Neutrophil (primary cell): ENCODE results near the gene UVSSA.

Source experiments
- H3K27ac ChIP-seq: fragments of 200-600 bp; sonication (generic); 2 replicates; pipeline ENCODE4 v1.5.1; 2016; ENCODE audit warnings: mild to moderate bottlenecking, moderate library complexity
- H3K27me3 ChIP-seq: fragments of 200-600 bp; sonication (generic); 2 replicates; pipeline ENCODE4 v1.6.0; 2016; ENCODE audit warnings: mild to moderate bottlenecking
- H3K36me3 ChIP-seq: fragments of 200-600 bp; sonication (generic); 2 replicates; pipeline ENCODE4 v1.5.1; 2017
- H3K4me1 ChIP-seq, 2 experiments: fragments of 200-600 bp in 1 of 2; sonication (generic) in 1 of 2; 1 replicate in 1 of 2; 2 replicates in 1 of 2; pipeline versions ENCODE4 v1.5.1 to v1.6.1; 2013 to 2016; ENCODE audit warnings: low read depth in 1 of 2, low read length in 1 of 2, mild to moderate bottlenecking in 1 of 2, moderate library complexity in 1 of 2; ENCODE audit not compliant: control insufficient read depth in 1 of 2, insufficient read depth in 1 of 2
- H3K4me3 ChIP-seq, 2 experiments: fragments of 200-600 bp in 1 of 2; sonication (generic) in 1 of 2; 1 replicate in 1 of 2; 2 replicates in 1 of 2; pipeline ENCODE4 v1.5.1; 2013 to 2016; ENCODE audit warnings: low read depth in 1 of 2, low read length in 1 of 2, mild to moderate bottlenecking in 1 of 2, moderate library complexity in 1 of 2
- H3K9me3 ChIP-seq: fragments of 200-600 bp; sonication (generic); 2 replicates; pipeline ENCODE4 v1.5.1; 2016
- TF ChIP-seq, protein P1 (sequence below): fragments of 200-600 bp; sonication (generic); IDR thresholded peaks from 2 replicates; pipeline ENCODE4 v1.5.1; 2016; ENCODE audit warnings: antibody characterized with exemption

Gene UVSSA

DNA sequence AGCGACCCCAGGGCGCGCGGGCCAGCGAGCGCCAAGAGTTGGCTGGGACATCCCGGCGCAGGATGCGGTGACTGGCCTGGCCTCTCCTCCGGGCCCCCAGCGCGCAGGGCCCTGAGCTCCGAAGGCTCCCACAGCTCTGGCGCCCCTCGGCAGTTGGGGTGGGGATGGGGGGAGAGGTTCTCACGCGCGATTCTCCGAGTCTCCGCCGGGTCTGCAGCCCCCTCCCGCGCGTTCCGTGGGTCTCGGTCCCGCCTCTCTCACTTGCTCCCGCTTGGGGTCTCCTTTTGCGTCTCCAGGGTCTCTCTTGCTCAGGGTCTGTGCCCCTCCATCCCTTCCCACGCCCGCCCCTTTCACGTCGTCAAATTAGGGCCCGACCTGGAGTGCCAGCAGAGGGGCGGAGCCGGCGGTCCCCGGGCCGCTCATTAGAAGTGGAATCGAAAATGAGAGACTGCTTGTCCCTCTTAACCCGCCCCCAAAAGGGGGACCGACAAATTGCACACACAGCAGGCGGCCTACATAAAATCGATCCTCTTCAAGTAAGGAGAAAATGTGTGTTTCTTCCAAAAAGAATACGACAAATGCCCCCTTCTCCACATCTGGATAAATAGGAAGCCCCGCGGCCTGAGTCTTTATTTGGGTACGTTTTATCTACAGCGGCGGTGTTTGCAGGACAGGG is 60.1 kb downstream of the UVSSA start:
- Histone ChIP-seq H3K27me3 (peaks cover 100% of the 10 kb centered on the region), H3K36me3 (no peaks in the 10 kb centered on the region), H3K4me3 (no peak overlapping the region), H3K4me1 (no peaks in the 10 kb centered on the region), H3K27ac (no peak overlapping the region), H3K9me3 (no peaks in the 10 kb centered on the region)
- TF ChIP-seq, protein P1, sequence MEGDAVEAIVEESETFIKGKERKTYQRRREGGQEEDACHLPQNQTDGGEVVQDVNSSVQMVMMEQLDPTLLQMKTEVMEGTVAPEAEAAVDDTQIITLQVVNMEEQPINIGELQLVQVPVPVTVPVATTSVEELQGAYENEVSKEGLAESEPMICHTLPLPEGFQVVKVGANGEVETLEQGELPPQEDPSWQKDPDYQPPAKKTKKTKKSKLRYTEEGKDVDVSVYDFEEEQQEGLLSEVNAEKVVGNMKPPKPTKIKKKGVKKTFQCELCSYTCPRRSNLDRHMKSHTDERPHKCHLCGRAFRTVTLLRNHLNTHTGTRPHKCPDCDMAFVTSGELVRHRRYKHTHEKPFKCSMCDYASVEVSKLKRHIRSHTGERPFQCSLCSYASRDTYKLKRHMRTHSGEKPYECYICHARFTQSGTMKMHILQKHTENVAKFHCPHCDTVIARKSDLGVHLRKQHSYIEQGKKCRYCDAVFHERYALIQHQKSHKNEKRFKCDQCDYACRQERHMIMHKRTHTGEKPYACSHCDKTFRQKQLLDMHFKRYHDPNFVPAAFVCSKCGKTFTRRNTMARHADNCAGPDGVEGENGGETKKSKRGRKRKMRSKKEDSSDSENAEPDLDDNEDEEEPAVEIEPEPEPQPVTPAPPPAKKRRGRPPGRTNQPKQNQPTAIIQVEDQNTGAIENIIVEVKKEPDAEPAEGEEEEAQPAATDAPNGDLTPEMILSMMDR = no peak

DNA sequence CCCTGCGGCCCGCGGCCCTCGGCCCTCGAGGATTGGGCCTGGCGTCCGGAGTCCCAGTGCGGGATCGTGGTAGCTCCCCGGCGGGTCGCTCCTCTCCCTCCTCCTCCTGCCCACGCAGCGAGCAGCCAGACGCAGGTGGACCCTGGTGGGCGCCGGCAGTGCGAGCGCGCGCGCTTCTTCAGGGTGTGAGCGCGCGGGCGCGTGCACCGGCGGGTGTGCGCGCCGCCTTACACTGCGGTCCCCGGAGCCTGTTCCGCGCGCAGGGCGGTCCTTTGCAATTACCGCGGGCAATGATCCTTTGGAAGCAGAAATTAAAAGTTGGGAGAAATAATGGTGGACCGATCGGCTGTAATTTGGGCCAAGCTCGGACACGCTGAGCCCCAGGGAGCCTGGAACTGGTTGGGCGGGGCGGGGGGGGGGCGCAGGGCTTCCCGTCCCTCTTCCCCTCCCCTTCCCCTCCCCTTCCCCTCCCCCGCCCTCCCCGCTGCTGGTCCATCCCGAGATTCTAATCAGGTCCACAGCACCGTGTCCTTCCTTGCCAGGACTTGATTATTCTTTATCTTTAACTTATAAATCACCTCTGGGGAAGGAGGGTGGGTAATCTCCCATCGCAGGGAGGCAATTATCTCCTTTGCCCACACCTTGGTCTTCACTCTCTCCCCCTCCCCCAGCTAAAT is 60.8 kb downstream of the UVSSA start:
- H3K36me3 ChIP-seq = no peaks in the 10 kb centered on the region
- H3K9me3 ChIP-seq = no peaks in the 10 kb centered on the region
- peaks cover 100% of the 10 kb centered on the region for H3K27me3 ChIP-seq
- no peak overlapping the region for H3K27ac ChIP-seq
- H3K4me1 ChIP-seq = no peaks in the 10 kb centered on the region
- H3K4me3 ChIP-seq = no peak overlapping the region
- TF ChIP-seq, protein P1 = no peak

DNA sequence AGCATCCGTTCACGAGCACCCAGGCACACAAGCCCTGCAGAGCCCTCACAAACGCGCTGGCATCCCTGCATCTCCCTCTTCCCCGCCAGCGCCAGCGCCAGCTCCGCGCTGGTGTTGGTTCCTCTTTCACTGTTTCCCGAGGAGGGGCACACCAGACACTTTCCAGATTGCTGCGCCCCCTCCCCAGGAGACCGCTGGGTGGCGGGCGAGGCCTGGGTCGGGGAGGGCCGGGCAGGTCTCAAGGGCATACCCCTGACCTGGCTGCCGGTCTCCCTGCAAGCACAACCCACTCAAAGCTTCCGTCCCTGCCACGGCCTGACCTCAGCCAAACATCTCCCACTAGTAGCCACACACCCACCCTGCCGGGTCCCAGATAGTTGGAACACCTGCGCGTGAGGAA is 61.4 kb downstream of the UVSSA start:
- no peaks in the 10 kb centered on the region for H3K4me1 ChIP-seq
- TF ChIP-seq, protein P1 = no peak
- no peaks in the 10 kb centered on the region for H3K36me3 ChIP-seq
- H3K4me3 ChIP-seq = no peak overlapping the region
- H3K27ac ChIP-seq = no peak overlapping the region
- no peaks in the 10 kb centered on the region for H3K9me3 ChIP-seq
- peaks cover 100% of the 10 kb centered on the region for H3K27me3 ChIP-seq

DNA sequence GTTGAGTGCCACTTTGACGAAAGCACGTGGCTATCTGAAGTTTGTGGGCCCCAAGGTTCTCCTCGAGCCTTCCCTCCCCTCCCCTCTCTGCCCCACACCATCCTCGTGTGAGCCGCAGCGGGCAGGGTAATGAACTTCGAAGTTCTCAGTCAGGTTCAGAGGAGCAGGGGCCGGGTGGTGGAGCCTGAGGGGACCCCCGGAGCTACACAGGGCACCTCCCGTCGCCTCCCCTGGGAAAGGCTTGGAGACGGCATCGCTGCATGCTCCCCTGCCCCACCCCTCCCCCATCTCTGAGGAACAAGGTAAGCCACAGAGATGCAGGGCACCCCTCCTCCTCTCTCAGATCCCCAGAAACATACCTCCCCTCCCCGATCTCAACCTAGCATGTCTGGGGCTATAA is 62.1 kb downstream of the UVSSA start:
- TF ChIP-seq, protein P1 = no peak
- H3K4me1 ChIP-seq = no peaks in the 10 kb centered on the region
- H3K27ac ChIP-seq = no peak overlapping the region
- H3K9me3 ChIP-seq = no peaks in the 10 kb centered on the region
- H3K36me3 ChIP-seq = no peaks in the 10 kb centered on the region
- H3K4me3 ChIP-seq = no peak overlapping the region
- H3K27me3 ChIP-seq = peaks cover 100% of the 10 kb centered on the region

DNA sequence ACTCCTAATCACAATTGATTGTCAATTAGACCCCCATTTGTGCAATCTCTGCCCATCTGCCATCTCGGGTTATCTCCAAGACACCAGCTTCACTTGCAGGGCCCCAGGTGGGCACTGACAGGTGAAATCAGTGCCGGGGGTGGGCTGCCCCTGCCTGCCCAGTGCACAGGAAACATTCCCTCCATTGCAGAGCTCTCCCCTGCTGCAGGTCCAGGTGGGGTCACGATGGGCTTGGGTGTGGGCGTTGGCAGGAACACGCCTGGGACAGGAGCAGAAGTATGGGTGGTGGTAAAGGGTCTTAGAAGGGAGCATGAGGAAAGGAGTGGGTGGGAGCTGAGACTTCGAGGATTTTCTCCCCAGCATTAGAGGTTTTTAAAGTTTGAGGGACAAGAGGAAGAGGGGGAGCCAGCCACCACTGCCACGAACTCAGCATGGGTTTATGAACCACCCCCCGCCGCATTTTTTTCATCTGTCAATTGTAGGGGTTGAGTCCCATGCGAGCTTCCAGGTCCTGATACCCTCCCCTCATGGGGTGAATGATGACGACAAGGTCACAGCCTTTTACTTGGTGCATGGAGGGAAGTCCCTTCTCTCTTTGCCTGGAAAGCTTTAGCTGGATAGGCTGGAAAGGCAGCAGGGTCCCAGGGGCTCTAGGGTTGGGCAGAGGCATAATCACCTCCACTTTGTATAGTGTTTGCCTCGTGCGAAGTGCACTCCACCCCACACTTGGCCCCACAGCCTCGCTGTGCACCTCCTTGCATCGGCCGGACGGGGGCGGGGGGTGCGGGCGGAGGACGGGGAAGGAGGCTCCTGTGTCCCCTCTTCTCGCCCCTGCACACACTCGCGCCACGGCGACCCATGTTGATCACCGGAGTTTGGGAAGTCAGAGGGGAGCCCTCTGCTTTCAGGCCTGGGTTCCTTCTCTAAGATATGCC is 62.8 kb downstream of the UVSSA start:
- Histone ChIP-seq H3K4me3 (no peak overlapping the region), H3K9me3 (no peaks in the 10 kb centered on the region), H3K4me1 (no peaks in the 10 kb centered on the region), H3K36me3 (no peaks in the 10 kb centered on the region), H3K27me3 (peaks cover 99% of the 10 kb centered on the region), H3K27ac (no peak overlapping the region)
- TF ChIP-seq, protein P1 = no peak
